Lower leg skin (tissue), 3 donors: ENCODE results near the gene TTC34.

Experiments
- CTCF ChIP-seq, 3 donors: fragments of 450-650 bp; IDR thresholded peaks; one replicate each; pipeline ENCODE4 v1.5.1; 2016; ENCODE audit warnings: antibody characterized with exemption in 3 of 3, mild to moderate bottlenecking in 3 of 3, moderate library complexity in 2 of 3
- POLR2A ChIP-seq, 2 donors: fragments of 450-650 bp; IDR thresholded peaks; one replicate each; pipeline ENCODE4 v1.6.1; 2016 to 2017; ENCODE audit warnings: antibody characterized with exemption in 2 of 2, mild to moderate bottlenecking in 1 of 2, moderate library complexity in 1 of 2

GRCh38 chr1:2590233-2591141 lies 211.0 kb downstream of the TTC34 start:
- TF ChIP-seq POLR2A (IDR thresholded peaks at IDR 0.05): no peak
- TF ChIP-seq CTCF (IDR thresholded peaks at IDR 0.05): no peak
